Progenitor cell of endocrine pancreas (in vitro differentiated cells): ENCODE measurements around the gene DRD1. TPM values are rescaled to one million over a fixed set of nuclear protein-coding genes. Genes with fewer than 3 reads are reported as not detected.

ENCODE experiments used
- DNase-seq: peaks from one replicate; pipeline ENCODE4 v3.0.0; 2021; ENCODE audit warnings: low spot score; ENCODE audit not compliant: unreplicated experiment
- H3K27ac Mint-ChIP-seq: 2 replicates; pipeline ENCODE4 v1.8.0; 2021; ENCODE audit warnings: mild to moderate bottlenecking, moderate library complexity, mixed read lengths
- H3K27me3 Mint-ChIP-seq: 2 replicates; pipeline ENCODE4 v1.8.0; 2021; ENCODE audit warnings: mixed read lengths
- H3K36me3 Mint-ChIP-seq: 2 replicates; pipeline ENCODE4 v1.8.0; 2022; ENCODE audit warnings: mixed read lengths; ENCODE audit not compliant: insufficient read depth
- H3K4me1 Mint-ChIP-seq: 2 replicates; pipeline ENCODE4 v1.8.0; 2021; ENCODE audit warnings: low read depth, mixed read lengths
- H3K4me3 Mint-ChIP-seq: 2 replicates; pipeline ENCODE4 v1.8.0; 2021; ENCODE audit warnings: low read depth, mild to moderate bottlenecking, moderate library complexity, mixed read lengths
- H3K9me3 Mint-ChIP-seq: 2 replicates; pipeline ENCODE4 v1.8.0; 2021; ENCODE audit warnings: low read depth, mixed read lengths
- total RNA-seq: library from RNA; stranded (reverse); gene quantifications from 2 replicates; pipeline ENCODE4 v1.2.1, GENCODE V29; 2021
- TF ChIP-seq, protein P1 (sequence below): fragments of 200-600 bp; sonication (generic); IDR thresholded peaks from one replicate; pipeline ENCODE4 v1.5.0; 2021; ENCODE audit warnings: antibody characterized with exemption, mild to moderate bottlenecking; ENCODE audit not compliant: unreplicated experiment

DRD1 gene
- total RNA-seq, 1 donor from 2014 or later = not detected

- peaks cover 28% of the 10 kb centered on the region for H3K27me3 Mint-ChIP-seq
Observed at GRCh38 chr5:175464074-175464941, 20.3 kb upstream of the DRD1 start.

GRCh38 chr5:175463641-175464040, 19.7 kb upstream of the DRD1 start:
- Mint-ChIP-seq H3K27me3 (peaks cover 28% of the 10 kb centered on the region), H3K4me1 (peaks cover 8% of the 10 kb centered on the region), H3K27ac (no peak overlapping the region), H3K36me3 (no peaks in the 10 kb centered on the region), H3K4me3 (no peak overlapping the region), H3K9me3 (no peaks in the 10 kb centered on the region)
- no peak for DNase-seq
- TF ChIP-seq, protein P1, sequence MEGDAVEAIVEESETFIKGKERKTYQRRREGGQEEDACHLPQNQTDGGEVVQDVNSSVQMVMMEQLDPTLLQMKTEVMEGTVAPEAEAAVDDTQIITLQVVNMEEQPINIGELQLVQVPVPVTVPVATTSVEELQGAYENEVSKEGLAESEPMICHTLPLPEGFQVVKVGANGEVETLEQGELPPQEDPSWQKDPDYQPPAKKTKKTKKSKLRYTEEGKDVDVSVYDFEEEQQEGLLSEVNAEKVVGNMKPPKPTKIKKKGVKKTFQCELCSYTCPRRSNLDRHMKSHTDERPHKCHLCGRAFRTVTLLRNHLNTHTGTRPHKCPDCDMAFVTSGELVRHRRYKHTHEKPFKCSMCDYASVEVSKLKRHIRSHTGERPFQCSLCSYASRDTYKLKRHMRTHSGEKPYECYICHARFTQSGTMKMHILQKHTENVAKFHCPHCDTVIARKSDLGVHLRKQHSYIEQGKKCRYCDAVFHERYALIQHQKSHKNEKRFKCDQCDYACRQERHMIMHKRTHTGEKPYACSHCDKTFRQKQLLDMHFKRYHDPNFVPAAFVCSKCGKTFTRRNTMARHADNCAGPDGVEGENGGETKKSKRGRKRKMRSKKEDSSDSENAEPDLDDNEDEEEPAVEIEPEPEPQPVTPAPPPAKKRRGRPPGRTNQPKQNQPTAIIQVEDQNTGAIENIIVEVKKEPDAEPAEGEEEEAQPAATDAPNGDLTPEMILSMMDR = no peak

More at GRCh38 chr5:175464074-175464941, 20.3 kb upstream of the DRD1 start:
- Mint-ChIP-seq H3K9me3 (no peaks in the 10 kb centered on the region), H3K27ac (no peak overlapping the region), H3K36me3 (no peaks in the 10 kb centered on the region), H3K4me3 (no peak overlapping the region), H3K4me1 (peaks cover 8% of the 10 kb centered on the region)
- peak; percentile 48 for DNase-seq
- TF ChIP-seq, protein P1 = peak; percentile 73

GRCh38 chr5:175461370-175461769, 17.4 kb upstream of the DRD1 start:
- no peak overlapping the region for H3K27ac Mint-ChIP-seq
- H3K36me3 Mint-ChIP-seq = no peaks in the 10 kb centered on the region
- no peak overlapping the region for H3K4me3 Mint-ChIP-seq
- DNase-seq = no peak
- TF ChIP-seq, protein P1 = no peak
- no peaks in the 10 kb centered on the region for H3K9me3 Mint-ChIP-seq
- peaks cover 8% of the 10 kb centered on the region for H3K4me1 Mint-ChIP-seq
- H3K27me3 Mint-ChIP-seq = peaks cover 10% of the 10 kb centered on the region

- TF ChIP-seq, protein P1 = no peak
- H3K4me3 Mint-ChIP-seq = no peak overlapping the region
- peaks cover 8% of the 10 kb centered on the region for H3K4me1 Mint-ChIP-seq
- H3K9me3 Mint-ChIP-seq = no peaks in the 10 kb centered on the region
- H3K27ac Mint-ChIP-seq = no peak overlapping the region
- H3K36me3 Mint-ChIP-seq = no peaks in the 10 kb centered on the region
- peaks cover 4% of the 10 kb centered on the region for H3K27me3 Mint-ChIP-seq
- DNase-seq = no peak
Observed at GRCh38 chr5:175460552-175460951, 16.6 kb upstream of the DRD1 start.

DNA sequence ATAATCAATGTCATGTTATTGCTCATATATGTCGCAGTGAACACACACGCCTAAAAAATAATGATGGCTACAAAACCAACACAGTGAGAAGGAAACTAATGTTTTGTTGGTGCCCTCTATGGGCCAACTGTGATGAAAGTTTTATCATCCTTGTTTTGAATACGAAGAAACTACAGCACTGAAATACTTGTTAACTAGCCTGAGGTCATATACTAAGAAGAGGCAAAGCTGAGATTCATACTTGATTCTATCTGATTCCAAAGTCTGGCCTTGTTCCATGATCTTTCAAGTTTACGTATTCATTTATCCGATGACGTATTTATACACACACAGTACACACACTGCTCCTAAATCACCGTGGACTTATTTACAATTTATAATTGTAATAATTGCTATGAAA, 16.1 kb upstream of the DRD1 start:
- TF ChIP-seq, protein P1 = peak; percentile 52
- Mint-ChIP-seq H3K9me3 (no peaks in the 10 kb centered on the region), H3K4me1 (peaks cover 8% of the 10 kb centered on the region), H3K27me3 (peaks cover 4% of the 10 kb centered on the region), H3K27ac (no peak overlapping the region), H3K4me3 (no peak overlapping the region), H3K36me3 (no peaks in the 10 kb centered on the region)
- DNase-seq = no peak
